Measurements from ENCODE around the gene TFCP2L1.

The TFCP2L1 gene

DNA sequence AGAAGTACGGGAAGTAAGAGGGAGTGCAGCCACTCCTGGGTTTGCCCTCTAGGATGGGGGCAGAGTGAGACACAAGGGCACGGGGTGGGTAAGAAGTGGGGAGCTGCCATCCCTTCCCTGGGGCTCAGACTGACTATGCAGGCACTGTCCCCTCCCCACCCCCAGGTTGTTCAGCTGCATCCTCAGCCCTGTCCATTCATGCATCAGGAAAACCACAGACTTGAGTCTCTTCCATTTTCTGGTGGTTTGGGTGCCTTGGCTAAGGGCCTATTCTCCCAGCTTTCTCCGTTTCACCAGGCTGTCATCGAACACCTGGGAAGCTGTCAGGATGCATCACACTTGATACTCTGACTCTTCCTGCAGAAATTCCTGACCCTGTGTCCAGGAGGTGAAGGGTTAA, 111.9 kb downstream of the TFCP2L1 start:
- no peak overlapping the region for H3K4me3 ChIP-seq (ENCODE audit: low read depth, low read length)
- TF ChIP-seq CTCF (IDR thresholded peaks at IDR 0.05; ENCODE audit: low read depth, low read length) = no peak

DNA sequence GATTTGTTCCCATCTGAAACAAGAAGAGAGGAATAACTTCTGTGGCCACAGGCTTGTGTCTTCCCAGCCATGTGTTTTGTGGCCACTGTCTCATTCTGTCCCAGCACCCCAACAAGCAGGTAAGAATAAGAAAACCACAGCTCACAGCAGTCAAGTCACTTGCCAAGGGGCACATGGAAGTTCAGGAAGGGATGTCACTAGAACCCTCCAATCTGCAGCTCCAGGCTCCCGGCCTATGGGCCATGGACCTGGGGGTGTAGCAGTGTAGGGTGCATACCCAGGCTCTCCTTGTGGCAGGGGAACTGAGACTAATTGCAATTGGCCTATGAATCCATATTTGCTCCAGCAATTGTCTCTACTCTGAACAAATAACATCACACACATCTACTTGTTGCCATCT, 112.5 kb downstream of the TFCP2L1 start:
- H3K4me3 ChIP-seq (ENCODE audit: low read depth, low read length) = no peak overlapping the region
- no peak for TF ChIP-seq CTCF (IDR thresholded peaks at IDR 0.05; ENCODE audit: low read depth, low read length)

GRCh38 chr2:121171625-121172119, 113.3 kb downstream of the TFCP2L1 start:
- no peak for TF ChIP-seq CTCF (IDR thresholded peaks at IDR 0.05; ENCODE audit: low read depth, low read length)
- no peak overlapping the region for H3K4me3 ChIP-seq (ENCODE audit: low read depth, low read length)

DNA sequence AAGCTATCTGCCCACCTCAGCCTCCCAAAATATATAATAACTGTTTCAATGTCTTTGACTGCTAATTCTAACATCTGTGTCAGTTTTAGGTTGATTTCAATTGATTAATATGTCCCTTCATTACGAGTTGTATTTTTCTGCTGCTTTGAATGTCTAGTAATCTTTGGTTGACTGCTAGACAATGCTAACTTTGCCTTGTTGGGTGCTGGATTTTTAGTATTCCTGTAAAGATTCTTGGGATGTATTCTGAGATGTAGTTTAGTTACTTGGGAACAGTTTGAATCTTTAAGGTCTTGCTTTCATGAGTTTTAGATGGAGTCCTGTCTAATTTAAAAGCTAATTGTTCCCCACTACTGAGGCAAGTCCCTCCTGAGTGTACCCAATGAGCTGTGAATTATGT, 114.4 kb downstream of the TFCP2L1 start:
- H3K4me3 ChIP-seq (ENCODE audit: low read depth, low read length) = no peak overlapping the region
- TF ChIP-seq CTCF (IDR thresholded peaks at IDR 0.05; ENCODE audit: low read depth, low read length) = no peak

GRCh38 chr2:121167411-121167810, 117.6 kb downstream of the TFCP2L1 start:
- H3K4me3 ChIP-seq (ENCODE audit: low read depth, low read length) = no peak overlapping the region
- TF ChIP-seq CTCF (IDR thresholded peaks at IDR 0.05; ENCODE audit: low read depth, low read length) = no peak
